ENCODE results near the gene KRT8. TPM values are rescaled to one million over a fixed set of nuclear protein-coding genes. Genes with fewer than 3 reads are reported as not detected.

KRT8 gene
- total RNA-seq, 1 donor from 2014 or later, result 194 TPM

DNA sequence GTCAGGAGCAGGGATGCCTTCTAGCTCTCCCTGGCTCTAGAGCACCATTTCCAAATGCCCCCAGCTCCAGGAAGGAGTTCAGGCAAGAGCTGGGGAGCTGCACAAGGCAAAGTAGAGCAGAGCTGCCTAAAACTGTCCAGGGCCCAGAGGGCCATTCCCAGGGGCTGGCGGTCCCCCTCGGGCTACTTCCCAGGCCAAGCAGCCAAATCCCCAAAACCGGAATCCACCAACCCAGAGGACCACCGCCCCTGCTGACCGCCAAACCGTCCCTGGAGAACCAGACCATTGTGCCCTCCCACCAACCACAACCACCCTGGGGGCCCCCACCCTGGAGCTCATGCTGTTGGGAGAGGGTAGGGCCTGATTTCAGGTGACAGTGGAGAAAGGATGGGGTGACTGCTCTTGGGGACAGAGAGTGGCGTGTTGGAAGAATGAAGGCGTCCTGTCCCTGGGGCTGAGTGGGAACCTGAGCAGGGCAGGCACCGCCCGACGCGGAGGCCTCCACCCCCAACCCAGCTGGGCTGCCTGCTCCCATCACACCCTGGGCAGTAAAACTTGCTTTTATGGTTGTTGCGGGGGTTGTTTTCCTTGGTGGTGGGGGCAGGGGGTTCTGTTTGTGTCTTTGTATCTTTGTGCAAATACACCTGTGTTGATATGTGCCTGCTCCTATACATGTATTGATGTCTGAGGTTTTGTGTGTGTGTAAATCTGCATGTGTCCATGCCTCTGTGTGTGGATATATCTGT is 32.1 kb downstream of the KRT8 start:
- Mint-ChIP-seq H3K9me3 (ENCODE audit: unreplicated experiment) (no peaks in the 10 kb centered on the region), H3K27ac (ENCODE audit: unreplicated experiment) (no peak overlapping the region), H3K4me1 (ENCODE audit: unreplicated experiment) (peaks cover 13% of the 10 kb centered on the region), H3K36me3 (ENCODE audit: low read depth, unreplicated experiment) (no peaks in the 10 kb centered on the region), H3K4me3 (ENCODE audit: unreplicated experiment) (no peak overlapping the region), H3K27me3 (ENCODE audit: unreplicated experiment) (peaks cover 14% of the 10 kb centered on the region)
- TF ChIP-seq, protein P1, sequence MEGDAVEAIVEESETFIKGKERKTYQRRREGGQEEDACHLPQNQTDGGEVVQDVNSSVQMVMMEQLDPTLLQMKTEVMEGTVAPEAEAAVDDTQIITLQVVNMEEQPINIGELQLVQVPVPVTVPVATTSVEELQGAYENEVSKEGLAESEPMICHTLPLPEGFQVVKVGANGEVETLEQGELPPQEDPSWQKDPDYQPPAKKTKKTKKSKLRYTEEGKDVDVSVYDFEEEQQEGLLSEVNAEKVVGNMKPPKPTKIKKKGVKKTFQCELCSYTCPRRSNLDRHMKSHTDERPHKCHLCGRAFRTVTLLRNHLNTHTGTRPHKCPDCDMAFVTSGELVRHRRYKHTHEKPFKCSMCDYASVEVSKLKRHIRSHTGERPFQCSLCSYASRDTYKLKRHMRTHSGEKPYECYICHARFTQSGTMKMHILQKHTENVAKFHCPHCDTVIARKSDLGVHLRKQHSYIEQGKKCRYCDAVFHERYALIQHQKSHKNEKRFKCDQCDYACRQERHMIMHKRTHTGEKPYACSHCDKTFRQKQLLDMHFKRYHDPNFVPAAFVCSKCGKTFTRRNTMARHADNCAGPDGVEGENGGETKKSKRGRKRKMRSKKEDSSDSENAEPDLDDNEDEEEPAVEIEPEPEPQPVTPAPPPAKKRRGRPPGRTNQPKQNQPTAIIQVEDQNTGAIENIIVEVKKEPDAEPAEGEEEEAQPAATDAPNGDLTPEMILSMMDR (IDR thresholded peaks at IDR 0.05; ENCODE audit: unreplicated experiment), result no peak
- DNase-seq (ENCODE audit: low spot score), result no peak

DNA sequence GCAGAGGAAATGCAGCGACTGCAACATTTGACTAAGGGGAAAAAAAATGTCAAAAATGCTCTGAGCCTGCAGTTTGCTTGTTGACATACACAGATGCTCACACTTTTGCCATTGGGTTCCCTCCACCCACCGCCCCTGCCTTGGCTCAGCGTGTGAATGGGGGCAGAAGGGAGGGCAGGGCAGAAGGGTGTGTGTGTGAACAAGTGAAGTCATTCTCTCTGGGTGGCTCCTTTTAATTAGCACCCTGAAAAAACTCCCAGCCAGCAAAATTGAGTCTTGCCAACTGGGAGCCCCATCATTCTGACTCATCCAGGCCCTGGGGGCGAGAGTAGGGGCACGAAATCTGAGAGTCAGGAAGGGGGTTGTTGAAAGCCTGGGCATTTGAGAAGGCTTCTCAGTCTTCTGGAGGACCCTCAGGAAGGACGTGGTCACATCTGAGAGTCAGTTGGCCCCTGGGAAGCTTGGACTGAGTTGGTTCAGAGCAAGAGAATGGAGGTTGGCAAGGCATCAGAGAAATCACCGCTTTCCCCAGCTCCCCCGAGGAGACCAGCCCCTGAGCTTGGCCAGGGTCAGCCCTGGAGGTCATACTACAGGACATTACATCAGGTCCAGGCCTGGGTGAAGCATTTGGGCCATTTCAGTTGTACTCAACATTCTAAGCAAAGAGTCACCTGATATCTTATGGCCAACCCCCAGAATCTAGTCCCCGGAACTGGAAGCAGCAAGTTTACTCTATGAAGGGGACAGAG is 33.4 kb downstream of the KRT8 start:
- no peak overlapping the region for H3K27ac Mint-ChIP-seq (ENCODE audit: unreplicated experiment)

DNA sequence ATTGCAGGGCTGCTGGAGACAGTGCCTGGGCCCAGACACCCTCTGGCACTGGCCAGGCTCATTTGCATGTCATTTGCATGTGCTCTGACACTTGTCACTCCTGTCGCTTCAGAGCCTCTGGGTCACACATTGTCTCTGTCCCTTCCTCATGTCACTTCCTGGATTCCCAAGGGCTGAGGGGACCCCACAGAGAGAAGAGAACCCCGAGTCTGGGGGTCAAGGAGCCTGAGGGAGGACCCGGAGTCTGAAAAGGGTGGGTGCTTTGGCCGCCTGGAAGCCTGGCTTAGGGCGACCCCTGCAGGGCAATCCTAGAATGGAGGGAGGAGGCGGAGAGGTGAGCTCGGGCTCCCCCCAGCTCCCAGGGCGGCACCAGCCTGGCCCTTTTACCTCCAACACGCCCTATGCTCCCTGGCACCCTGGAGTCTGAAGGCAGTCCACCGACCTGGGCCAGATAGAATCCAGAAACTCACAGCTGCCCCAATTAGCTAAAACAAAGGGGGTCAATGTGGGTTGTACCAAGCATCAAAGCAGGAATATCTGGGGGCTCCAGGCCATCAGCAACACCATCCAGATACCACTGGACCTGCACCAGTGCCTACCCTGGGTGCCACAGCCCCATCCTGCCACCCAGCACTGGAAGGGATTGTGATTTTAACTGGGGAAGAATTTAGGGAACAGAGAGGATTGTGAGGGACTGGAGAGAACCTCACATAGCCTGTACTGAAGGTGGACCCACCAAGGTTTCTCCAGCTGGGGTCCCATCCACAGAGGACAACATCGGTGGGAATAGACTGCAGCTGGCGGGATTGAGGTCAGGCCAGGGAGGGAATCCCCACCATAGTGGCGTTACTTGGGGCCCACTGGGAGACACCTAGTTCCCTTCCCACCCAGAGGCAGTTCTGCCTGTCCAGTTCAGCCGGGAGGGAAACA is 34.2 kb downstream of the KRT8 start:
- H3K4me1 Mint-ChIP-seq (ENCODE audit: unreplicated experiment), result peaks cover 10% of the 10 kb centered on the region

More for the DNA sequence above, 33.4 kb downstream of the KRT8 start:
- DNase-seq (ENCODE audit: low spot score), result no peak
- TF ChIP-seq, protein P1 (IDR thresholded peaks at IDR 0.05; ENCODE audit: unreplicated experiment), result no peak
- Mint-ChIP-seq H3K9me3 (ENCODE audit: unreplicated experiment) (no peaks in the 10 kb centered on the region), H3K27me3 (ENCODE audit: unreplicated experiment) (peaks cover 14% of the 10 kb centered on the region), H3K36me3 (ENCODE audit: low read depth, unreplicated experiment) (no peaks in the 10 kb centered on the region), H3K4me3 (ENCODE audit: unreplicated experiment) (no peak overlapping the region), H3K4me1 (ENCODE audit: unreplicated experiment) (peaks cover 10% of the 10 kb centered on the region)

DNA sequence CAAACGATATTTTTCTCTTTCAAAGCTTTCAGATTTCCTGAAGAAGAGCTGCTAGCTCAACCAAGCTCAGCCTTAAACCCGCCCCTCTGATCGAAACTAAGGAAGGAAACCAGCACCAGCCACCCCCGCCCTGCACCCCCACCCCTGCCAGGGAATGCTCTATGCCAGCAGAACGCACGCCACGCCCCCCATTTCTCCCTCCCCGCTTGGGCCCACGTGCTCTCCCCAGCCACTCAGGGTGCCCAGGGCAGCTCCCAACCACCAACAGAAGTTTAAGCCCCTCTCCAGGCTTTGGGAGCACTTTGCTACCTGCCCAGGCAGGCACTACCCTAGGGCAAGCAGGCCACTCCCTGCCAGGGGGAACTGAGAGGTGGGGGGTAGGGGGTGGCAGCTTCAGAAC is 37.2 kb downstream of the KRT8 start:
- H3K9me3 Mint-ChIP-seq (ENCODE audit: unreplicated experiment), result no peaks in the 10 kb centered on the region
- DNase-seq (ENCODE audit: low spot score), result no peak
- TF ChIP-seq, protein P1 (IDR thresholded peaks at IDR 0.05; ENCODE audit: unreplicated experiment), result no peak
- H3K27me3 Mint-ChIP-seq (ENCODE audit: unreplicated experiment), result peaks cover 9% of the 10 kb centered on the region
- no peaks in the 10 kb centered on the region for H3K36me3 Mint-ChIP-seq (ENCODE audit: low read depth, unreplicated experiment)
- no peaks in the 10 kb centered on the region for H3K4me1 Mint-ChIP-seq (ENCODE audit: unreplicated experiment)
- no peak overlapping the region for H3K27ac Mint-ChIP-seq (ENCODE audit: unreplicated experiment)
- H3K4me3 Mint-ChIP-seq (ENCODE audit: unreplicated experiment), result no peak overlapping the region

More for the DNA sequence above, 34.2 kb downstream of the KRT8 start:
- H3K9me3 Mint-ChIP-seq (ENCODE audit: unreplicated experiment), result no peaks in the 10 kb centered on the region
- no peaks in the 10 kb centered on the region for H3K36me3 Mint-ChIP-seq (ENCODE audit: low read depth, unreplicated experiment)
- no peak overlapping the region for H3K27ac Mint-ChIP-seq (ENCODE audit: unreplicated experiment)
- H3K4me3 Mint-ChIP-seq (ENCODE audit: unreplicated experiment), result no peak overlapping the region
- H3K27me3 Mint-ChIP-seq (ENCODE audit: unreplicated experiment), result peaks cover 10% of the 10 kb centered on the region
- TF ChIP-seq, protein P1 (IDR thresholded peaks at IDR 0.05; ENCODE audit: unreplicated experiment), result peak; percentile 78
- peak; percentile 87 for DNase-seq (ENCODE audit: low spot score)
